Myocyte (in vitro differentiated cells): ENCODE measurements around the gene BBX. TPM values are rescaled to one million over a fixed set of nuclear protein-coding genes. Genes with fewer than 3 reads are reported as not detected.
A peak's percentile ranks its signal among the peaks of the same experiment; 100 is the strongest.

Source experiments
- DNase-seq: peaks from one replicate; pipeline ENCODE4 v3.0.0-alpha.2; 2012; ENCODE audit warnings: low read depth
- total RNA-seq: library from RNA; depleted of rRNA; stranded (reverse); fragments of >200 nt; gene quantifications from 2 replicates; pipeline ENCODE4 v1.2.3, GENCODE V29; 2014

BBX gene
- total RNA-seq, 1 donor from 2014 or later: 46.5 TPM

DNA sequence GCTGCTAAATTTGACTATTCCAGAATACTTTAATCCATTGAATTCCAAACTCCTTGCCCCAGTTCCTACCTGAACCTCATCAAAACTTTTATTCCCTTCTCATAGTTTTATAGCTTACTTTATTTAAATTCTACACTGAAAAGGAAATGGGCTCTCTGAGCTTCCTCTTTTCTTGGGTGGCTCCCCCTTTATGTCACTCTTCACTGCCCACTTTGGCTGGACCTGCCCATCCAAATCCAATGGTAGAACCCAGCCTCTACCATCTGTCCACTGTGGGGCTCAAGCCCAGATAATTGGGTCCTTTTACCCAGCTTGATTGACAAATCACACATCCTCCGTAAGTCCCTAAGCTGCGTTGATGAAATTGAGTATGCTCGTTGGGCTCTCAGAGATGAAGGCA is 216.5 kb downstream of the BBX start:
- DNase-seq: no peak

DNA sequence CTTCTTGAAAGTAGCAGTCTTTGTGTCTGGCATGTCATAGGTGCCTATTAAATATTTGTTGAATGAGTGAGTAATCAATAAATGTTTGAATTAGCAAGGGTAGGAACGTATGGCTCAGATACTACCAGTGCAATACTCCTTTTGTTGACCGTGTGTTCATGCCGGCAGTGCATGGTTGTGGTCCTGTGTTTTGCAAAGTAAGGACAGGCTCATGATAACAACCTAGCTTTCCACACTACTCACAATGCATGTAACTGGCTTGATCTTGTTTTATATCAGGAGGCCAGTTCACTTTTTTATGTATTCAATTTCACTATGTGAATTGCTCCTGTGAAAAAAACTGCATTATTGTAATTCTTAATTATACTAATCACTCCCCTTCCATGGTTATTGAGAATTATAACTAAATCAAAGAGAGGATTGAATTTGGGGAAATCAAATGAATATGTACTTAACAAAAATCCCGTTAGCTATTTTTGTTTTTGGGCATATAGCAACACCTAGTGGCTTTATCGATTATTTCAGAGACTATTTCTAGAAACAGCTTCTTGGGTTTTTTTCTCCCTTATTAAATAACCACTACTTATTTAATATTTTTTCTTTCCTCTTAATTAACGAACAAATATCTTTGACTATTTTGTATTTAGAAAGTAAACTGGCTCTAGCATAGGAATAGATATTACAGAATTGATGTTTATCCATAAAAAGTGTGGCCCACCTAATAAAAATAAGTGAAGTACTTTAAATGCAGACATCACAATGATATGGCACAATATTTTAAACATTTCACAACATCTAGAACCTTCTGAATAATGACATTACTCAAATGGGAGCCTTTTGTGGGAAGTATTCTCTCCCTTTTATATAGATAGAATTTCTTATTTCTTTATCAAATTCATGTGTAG is 218.5 kb downstream of the BBX start:
- DNase-seq: peak; percentile 26

DNA sequence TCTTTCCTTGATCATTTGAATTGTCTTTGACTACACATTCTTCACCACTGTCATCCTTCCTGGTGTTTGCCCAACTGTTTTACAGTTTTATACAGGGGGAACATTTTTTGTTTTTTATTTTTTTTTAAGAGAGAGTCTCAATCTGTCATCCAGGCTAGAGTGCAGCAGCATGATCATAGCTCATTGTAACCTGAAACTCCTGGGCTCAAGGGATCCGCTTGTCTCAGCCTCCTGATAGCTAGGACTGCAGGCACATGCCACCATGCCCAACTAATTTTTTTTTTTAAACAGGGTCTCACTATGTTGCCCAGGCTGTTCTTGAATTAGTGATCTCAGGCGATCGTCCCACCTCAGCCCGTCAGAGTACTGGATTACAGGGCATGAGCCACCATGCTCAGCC is 222.6 kb downstream of the BBX start:
- peak; percentile 28 for DNase-seq

DNA sequence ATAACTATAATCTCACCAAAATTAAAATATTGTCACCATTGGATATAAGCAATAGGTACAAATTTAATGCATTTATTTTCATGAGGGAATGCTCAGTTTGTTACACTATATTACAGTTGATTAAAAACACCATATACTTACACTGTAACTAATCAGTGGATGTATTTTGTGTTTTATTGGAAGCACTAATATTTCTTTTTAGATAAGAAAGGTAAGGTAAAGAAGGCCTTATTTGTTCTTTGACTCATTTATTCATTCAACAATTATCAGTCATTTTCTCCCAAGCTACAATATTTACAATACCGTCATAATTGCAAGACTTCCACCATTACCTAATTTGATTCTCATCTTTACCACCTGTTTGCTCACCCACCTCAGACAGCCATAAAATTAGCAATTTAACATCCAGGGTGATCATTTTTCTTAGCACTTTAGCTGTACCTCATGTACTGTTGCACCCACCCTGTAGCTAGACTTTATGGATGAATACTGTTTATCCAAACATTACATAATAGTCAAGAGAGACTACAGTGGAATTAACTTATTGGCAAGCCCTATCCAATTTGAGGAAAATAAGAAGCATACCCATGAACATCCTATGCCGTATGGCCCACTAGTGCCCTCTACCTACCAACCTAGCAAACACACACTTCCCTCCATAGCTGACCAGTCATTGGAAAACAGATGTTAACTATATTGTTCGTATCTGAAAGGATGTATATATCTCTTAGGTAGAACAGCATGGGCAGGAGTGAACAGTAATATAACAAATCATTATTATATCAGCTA is 229.6 kb downstream of the BBX start:
- peak; percentile 19 for DNase-seq

DNA sequence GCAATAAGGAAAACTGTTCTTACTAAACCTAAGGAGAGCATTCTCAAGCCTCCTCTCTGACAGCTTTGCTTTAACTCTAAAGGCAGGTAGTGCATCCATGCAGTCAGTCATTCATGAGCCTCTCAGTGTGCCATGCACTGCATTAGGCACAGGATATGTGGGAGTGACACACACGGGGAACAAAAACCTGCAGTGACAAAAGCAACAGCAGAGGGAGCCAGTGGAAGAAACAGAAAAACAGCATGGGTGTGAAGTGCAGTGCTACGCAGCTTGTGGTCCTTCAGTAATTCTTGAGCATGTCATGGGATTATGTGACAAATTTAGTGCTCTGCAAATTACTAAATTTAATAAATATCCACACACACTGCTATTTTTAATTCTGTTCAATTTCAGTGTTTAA is 230.7 kb downstream of the BBX start:
- DNase-seq: peak; percentile 45

DNA sequence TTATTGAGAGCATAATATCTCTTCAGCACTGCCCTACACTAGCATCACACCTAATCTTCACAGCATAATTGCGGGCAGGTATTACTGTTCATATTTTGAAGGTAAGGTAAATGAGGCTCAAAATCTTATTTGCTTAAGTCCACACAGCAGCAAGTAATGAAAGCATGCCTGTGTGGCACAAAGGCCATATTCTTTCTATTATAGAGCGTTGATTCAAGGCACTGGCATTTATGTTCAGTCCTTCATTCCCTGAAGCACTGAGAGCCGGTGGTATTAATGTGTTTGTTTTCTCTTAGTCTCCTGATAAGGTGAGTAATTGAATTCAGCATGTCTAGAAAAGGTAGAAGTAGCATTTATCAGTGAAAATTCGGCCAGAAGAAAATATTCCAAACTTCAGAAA is 231.2 kb downstream of the BBX start:
- no peak for DNase-seq

DNA sequence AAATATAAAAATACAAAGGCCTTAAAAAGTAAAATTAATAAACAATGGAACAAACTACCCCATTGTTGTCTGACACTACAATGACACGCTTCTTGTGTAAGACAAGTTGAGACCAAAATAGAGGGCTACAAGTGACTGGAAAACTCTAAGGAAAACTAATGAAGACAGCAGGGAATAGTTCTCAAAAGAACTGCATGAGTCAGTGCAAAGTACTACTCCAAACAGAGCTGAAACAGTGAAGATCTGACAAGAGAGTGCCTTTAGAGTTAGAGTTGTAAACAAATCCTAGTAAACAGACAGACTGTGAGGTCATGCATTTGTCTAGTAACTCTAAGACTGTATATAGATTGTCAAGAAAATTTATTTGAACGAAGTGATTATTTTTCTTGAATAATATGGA is 233.9 kb downstream of the BBX start:
- no peak for DNase-seq

DNA sequence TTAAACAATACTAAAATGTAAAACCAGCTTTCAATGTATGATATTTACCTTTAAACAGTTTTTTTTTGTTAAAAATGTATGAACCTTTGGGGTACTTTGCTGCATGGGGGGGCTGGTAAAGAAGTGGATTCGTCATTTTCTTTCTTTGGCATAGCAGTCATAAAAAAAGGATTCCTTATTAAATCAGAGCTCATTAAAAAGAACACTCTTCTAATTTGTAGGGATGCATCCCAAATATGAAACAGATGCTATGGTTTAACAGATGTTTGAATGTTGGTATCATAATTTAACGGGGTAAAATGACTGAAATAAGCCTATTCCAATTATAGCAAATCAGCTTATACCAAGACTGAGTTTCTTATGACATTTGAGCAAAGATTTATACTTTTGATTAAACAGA is 234.4 kb downstream of the BBX start:
- DNase-seq: no peak

DNA sequence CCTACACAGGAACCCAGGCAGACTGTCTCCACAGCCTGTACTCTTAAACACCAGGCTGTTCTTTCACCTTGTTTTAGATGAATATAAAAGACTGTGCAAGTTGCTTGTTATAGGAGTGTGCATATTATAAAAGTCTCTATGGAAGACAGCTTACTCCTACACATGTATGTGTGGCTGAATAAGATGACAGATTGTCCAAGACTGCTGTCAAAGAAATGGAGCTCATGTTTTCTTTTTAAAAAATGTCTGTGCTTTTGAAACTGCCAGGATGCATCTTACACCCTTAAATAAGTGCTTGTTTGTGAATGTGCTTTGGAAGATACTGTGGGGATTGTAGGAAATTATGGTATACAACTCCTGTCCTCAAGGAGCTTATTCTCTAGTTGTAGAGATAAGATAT is 237.4 kb downstream of the BBX start:
- no peak for DNase-seq

DNA sequence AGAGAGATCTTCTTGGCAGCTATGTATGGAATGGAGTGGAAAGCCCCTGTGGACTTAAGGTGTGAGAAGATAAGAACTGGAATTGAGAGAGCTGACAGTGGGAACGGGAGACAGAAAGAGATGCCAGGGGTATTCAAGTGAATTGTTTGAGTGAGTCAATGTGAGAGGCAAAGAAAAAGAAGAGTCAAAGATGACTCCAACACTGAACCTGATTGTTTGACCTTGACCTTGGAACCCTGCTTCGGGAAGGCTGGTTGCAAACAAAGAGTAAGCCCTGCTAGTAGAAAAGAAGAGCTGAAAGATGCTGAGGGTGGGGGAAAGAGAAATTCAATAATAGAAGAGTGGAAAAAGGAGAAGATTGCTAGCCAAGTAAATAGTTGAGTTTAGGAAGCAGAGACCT is 238.6 kb downstream of the BBX start:
- DNase-seq: no peak

DNA sequence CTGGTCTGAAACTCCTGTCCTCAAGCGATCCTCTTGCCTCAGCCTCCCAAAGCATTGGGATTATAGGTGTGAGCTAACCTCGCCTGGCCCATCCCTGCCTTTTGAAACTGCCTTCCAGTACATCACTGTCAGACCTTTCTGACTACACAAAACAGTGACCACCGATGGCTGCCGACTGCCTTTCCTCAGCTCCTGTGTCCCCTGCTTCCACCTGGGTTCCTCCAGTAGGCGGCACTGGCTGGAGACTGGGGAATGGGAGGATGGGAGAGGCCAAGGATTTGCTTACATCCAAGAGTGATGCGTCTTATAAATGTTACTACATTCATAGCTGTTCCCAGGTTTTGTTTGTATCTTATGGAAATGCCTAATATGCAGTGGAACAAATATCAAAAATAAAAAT is 242.8 kb downstream of the BBX start:
- DNase-seq: no peak

DNA sequence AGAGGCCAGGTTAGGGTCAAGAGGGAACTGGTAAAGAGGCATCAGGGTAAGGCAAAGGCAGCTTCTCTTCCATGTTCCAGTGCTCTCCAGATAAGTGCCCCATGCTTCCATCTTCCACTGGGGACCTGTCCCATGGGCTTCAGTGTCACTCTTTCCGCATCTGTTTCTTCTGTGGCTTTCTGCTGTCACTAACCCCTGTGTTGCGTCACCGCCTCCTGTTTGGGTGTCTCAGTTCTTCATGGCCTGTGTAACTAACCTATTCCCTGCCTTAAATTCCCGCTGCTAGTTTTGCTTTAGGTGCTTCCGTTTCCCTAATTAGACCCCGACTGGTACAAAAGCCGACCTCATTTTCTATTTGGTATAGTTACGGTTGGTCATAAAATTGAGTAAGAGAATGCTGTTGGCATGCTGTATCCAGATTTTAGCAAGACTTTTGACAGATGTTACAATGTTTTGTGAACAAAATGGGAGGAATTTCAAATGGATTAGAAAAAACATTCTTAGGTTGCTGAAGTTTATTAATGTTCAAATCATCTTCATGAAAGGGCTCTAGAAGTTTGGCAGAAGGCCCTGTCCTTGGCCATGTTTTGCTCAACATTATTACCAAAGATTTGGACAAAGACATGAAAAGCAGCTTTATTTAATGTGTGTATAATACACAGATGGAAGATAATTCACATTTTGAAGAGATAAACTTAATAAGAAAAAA is 245.3 kb downstream of the BBX start:
- peak; percentile 23 for DNase-seq

DNA sequence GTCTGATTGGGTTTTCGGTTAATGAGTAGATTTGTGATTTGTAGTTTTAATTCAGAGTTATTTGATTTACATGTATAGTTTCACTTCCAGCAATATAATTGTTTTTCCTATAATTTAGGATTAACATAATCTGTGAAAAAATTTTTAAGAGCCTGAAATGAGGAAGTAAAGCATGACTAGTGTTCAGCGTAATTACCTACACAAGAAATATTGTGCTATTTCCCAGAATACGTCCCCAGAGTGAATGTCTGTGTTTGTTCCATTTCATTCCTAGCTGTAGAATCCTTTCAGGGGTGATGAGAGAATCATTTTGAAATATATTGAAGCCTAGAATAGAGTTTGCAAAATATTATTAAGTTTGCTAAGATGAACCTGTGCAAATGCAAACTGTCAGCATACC is 247.1 kb downstream of the BBX start:
- DNase-seq: no peak

DNA sequence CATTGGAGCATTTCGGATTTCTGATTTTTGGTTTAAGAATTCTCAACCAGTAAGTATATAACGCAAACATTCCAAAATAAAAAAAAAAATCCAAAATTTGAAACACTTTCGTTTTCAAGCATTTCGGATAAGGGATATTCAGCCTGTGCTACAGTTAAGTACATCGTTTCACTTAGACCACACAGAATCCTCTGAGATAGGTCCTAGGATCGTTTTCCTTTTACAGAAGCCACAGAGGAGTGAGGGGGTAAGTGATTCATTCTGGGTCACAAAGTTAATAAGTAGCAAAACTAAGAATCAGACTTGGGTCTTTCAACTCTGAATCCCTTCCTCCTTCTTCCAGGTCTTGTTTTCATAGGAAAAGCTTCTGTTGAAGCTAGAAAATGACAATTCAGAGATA is 249.3 kb downstream of the BBX start:
- no peak for DNase-seq

DNA sequence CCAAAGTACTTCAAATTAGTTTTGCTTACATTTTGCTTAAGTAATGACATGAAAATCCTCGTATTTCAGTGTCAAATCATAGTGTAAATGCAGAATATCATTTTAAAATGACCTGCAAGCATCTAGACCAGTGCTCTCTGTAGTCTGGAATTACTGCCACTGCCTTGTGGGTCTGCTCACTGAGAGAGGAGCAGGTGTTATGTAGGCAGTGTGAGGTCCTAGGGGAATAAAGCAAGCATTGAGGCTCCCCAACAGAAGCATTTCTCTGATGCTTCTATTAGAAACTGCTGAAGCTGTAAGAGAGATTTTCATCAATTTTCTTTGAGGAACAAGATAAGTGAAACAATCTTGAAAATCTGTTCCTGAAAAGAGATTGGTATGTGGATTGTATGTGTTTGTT is 253.2 kb downstream of the BBX start:
- peak; percentile 40 for DNase-seq

DNA sequence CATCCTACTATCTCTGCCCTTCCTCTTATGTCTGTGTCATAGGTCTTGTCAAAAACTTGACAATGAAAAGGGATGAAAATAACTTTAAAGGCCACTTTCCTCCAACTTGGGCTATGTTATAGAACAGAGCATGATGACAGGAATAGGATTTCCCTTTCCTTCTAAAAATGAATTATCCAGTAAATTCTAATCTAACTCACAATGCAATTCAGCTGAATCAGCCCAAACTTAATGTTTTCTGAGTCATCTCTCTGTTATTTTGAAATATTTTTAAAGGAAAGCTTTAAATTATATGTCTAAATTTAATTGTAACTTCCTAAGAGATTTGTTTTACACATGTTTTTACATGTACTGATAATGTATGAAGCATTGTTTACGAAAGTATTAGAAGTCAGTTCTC is 258.5 kb downstream of the BBX start:
- DNase-seq: no peak

DNA sequence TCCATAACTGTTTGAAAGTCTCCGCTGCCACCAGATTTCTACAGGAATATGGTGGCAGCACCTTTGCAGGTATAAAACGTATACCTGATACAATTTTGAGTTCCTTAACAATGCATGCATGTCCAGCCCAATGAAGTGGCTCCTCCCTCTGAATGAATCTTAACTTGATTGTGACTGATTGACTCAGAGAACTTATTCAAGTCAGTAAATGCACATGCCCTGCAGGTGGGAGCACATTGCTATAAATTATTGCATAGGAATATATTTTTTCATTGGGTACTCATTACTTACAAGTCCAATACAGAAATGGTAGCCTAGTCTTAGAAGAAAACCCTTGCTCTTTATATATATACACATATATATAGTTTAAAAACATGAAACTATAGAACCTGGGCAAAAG is 259.3 kb downstream of the BBX start:
- no peak for DNase-seq

DNA sequence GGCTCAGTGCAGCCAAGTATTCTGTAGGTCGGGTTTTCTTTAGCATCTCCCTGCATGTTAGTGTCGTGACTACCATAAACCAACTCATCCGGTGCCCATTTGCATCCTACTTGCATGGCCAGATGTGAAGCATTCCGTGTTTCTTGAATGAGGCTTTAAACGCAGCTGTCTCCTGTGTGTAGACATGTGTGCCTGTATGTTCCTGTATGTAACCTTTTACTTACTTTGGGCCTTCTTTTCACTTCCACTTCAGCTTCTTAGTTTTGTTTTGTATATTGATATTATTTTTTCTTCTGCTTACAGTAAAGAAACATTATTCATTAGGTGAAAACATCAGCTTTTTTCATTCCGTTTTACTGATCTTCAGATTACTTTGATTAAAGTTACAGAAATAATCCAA is 267.9 kb downstream of the BBX start:
- DNase-seq: no peak

DNA sequence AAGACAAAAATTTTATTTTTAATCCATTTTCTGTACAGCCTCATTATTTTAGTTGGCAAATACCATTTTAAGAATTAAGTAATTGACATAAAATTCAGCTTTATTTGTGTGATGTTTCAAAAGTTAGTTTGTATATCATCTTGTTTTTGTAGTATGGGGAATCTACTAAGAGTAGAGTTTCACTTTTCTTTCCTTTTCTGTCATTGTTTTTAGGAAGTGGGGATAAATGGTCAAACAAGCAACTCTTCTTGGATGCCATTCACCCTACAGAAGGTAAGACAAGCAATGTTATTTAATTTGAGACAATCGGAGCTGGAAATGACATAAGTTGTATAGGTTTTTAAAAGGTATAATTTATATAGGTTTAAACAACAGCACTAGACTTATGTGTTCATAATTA is 268.3 kb downstream of the BBX start:
- no peak for DNase-seq

DNA sequence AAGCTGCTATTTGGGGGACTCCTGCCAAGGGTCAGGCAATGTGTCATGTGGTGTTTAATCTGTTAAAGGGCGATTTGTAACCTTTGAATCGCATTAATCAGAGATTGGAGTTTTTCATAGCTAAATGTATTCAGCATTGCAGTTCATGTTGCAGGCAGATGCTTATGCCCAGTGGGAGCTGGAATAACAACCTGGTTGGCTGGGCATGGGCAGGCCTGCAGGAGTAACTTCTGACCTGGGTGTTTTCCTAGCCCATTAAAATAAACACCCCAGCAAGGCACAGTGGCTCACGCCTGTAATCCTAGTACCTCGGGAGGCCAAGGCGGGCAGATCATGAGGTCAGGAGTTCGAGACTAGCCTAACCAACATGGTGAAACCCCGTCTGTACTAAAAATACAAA is 268.7 kb downstream of the BBX start:
- DNase-seq: no peak

DNA sequence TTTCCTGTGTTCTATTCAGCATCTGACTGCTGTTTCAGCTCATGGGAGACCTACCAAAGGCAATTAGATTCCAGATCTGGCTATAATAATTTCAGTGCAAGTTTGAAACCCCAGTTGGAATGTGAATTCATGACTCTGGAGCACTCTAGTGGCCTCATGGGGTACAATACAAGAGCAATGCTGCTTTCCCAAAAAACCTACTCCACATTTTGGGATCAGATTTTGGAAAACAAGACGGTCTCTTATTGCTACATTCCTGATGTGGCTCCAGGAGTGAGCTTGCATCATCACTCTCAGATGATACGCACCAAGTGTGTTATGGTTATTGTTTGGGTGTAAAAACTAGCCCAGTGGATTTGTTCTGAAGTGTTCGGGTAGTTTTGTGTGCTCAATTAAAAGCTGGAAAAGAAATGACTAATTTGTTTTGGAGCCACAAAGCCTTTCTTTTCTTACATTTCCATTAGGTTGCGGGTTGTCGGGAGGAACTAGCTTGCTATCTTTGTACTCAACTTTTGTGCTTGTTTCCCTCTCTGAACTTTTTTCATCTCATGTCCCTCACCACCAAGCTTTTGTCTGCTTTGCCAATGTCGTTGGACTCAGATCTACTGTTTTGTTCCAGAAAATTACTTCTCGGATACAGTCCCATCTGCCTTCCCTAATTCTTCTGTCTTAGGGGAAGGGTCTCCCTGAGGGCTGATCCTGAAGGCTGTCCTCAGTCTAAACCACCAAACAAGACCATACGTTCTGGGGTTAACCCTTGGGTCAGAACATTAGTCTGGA is 272.1 kb downstream of the BBX start:
- peak; percentile 23 for DNase-seq
